ENCODE results near the gene SLBP. TPM values are rescaled to one million over a fixed set of nuclear protein-coding genes. Genes with fewer than 3 reads are reported as not detected.

The SLBP gene
- 61.5 and 65.0 TPM in 2 replicates for polyA plus RNA-seq

DNA sequence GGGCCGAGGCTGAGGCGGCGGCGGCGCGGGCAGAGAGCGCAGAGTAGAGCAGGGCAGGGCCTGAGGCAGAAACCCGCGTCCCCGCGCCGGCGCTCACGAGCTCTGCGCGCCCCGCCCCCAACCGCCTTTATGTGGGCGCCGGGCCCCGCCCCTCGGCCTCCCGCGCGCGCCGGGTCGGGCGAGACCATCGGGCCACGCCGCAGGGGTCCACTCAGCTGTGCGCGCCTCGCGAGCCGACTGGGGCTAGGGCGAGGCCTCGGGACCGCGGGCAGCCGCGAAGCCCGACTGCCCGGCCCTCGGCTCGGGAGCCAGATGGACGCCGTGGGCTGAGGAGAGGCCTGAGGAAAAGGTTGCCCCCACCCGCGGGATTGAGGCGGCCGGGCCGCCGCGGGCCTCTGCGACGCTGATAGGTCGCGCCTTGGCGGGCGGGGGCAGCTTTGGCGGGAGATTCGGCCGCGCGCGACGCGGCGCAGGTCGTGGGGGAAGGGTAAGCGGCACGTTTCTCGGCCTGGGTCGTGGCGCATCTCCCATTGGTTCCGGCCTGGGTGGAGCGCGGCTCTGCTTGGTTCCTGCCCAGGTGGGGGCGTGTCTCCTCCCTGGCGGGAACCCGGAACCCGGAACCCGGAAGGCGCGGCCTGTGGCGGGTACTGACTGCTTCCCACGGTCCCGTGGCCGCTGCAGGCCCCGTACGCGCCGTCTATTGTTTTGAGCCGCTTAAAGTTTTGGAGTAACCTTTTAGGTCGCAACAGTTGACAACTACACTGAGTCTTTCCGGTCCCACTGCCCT is at the start of gene SLBP:
SLBP (minus strand) TSS at position 104 of the 787 bp plus-strand sequence. CDS start 131 bp downstream, outside the sequence.

DNA sequence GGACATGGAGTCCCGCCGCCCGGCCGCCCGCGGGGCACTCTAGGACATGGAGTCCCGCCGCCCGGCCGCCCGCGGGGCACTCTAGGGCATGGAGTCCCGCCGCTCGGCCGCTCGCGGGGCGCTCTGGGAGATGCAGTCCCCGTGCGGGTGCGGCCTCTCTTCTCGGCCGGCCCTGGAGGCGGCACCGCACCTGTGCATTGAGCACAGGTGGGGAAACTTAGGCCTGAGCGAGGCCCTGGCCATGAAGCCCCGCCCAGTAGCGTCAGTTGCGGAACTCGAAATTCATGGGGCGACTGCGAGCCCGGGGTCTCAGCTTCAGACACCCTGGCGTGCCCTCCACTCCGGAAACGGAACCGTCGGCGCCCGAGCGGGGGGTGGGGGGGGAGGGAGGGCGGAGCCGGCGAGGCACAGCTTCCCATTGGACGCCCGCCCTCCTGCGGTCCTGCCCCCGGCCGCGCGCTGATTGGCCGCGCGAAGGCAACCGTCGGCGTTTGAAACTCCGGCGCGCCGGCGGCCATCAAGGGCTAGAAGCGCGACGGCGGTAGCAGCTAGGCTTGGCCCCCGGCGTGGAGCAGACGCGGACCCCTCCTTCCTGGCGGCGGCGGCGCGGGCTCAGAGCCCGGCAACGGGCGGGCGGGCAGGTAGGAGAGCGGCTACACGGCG is 9.0 kb upstream of the SLBP start, which contains the start of the genes TACC3 and TMEM129:
TACC3 (plus strand) TSS at position 519 of the 663 bp plus-strand sequence. CDS start 1,901 bp downstream, outside the sequence.
TMEM129 (minus strand) TSS at position 321 of the 663 bp plus-strand sequence. CDS start 486 bp downstream, outside the sequence.

DNA sequence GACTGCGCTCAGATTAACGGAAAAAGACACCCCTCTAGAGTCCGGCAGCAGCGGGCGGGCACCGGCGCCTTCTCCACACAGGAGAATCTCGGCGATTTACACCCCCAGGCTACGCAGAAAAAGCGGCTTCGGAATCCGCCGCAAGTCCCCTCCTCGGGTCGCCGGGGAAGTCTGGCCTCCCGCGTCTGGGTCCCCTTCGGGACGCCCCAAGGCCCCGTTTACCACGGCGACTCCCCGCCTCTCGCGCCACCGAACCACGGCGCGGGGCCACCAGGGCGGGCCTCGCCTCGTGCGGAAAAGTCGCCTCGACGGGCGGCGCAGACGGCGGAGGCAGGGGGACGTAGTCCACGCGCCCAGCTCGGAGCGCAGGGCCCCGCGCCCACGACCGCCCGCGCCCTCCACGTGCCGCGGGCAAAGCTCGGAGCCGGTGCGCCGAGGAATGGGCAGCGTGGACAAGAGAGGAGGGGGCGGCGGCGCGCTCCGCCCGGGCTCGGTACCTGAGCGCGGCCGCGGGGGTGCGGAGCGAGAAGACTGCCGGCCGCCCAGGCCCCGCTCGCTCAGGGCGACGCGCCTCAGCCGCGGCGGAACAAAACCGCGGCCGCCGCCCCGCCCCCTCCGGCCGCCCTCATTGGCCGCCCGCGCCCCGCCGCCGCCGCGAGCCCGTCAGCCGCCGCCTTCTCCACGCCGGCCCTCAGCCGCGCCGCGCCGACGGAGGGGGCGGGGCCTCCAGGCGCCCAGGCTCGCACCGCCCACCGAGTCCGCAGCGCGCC is 28.2 kb downstream of the SLBP start, which contains the start of gene FAM53A:
FAM53A (minus strand) TSS at position 578 of the 770 bp plus-strand sequence. CDS start 15,572 bp downstream, outside the sequence.

Other genes starting within 250 kb of the SLBP start
- not detected in 2 replicates for gene FAM53A, start 28.0 kb downstream of the SLBP start, polyA plus RNA-seq
- 1.1 and 2.3 TPM in 2 replicates for gene TMEM129, start 9.0 kb upstream of the SLBP start, polyA plus RNA-seq
- gene TACC3, start 9.2 kb upstream of the SLBP start, polyA plus RNA-seq: 0.32 TPM in 1 of 2 replicates, not detected in the other
- 1.1 and 2.1 TPM in 2 replicates for gene FGFR3, start 81.0 kb upstream of the SLBP start, polyA plus RNA-seq
- 5.6 and 9.3 TPM in 2 replicates for gene LETM1, start 143.8 kb upstream of the SLBP start, polyA plus RNA-seq
- 12.5 and 12.9 TPM in 2 replicates for gene NSD2, start 159.1 kb upstream of the SLBP start, polyA plus RNA-seq

Measured in Purkinje cell (primary cell).